HG03442 (cell line): ENCODE measurements around the gene WIPI1.
"Not testable (repeated sequence)": the region's sequence is repeated elsewhere in the genome, so short reads cannot be mapped to it uniquely, and the experiment has no call there.

Experiments
- ATAC-seq: cut with Tn5 transposase; IDR thresholded peaks from one replicate; pipeline ENCODE4 v1.9.1; 2021; ENCODE audit warnings: mild to moderate bottlenecking, moderate library complexity; ENCODE audit not compliant: unreplicated experiment

Gene WIPI1

GRCh38 chr17:68387435-68388218, 69.7 kb downstream of the WIPI1 start:
- ATAC-seq: no peak

DNA sequence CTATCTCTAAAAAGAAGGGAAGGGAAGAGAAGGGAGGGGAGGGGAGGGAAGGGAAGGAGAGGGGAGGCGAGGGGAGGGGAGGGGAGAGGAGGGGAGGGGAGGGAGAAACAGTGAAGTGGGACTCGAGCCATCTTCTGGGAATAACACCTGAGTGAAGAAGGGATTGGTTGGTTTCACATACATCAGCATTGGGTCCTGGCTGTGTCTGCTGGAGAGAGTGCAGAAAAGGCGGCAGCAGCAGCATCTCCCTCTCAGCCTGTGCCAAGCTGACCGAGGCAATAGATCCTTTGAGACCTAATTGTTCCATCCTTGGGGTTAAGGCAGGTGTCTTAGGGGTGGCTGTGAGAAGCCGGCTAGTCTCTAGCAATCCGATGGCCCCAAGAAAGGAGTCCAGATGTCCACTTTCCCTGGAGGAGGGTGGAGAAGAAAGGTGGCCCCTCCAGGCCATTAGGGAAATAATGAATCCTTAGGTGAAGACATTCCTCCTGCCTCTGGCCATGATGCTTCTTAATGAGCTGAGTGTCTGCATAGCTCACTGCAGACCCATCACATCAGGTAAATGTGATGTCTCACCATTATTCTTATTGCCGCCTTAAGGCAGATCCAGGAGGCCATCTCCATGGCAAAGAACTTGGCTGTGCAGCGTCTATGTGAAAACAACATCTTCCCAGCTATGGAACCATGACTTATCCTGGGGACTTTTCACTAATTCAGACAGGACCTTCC, 71.6 kb downstream of the WIPI1 start:
- ATAC-seq: no peak

- no peak for ATAC-seq
Observed at GRCh38 chr17:68384941-68385340, 72.4 kb downstream of the WIPI1 start.

- ATAC-seq: no peak
Observed at GRCh38 chr17:68384471-68384870, 72.8 kb downstream of the WIPI1 start.

GRCh38 chr17:68383443-68384321, 73.6 kb downstream of the WIPI1 start:
- ATAC-seq: no peak

DNA sequence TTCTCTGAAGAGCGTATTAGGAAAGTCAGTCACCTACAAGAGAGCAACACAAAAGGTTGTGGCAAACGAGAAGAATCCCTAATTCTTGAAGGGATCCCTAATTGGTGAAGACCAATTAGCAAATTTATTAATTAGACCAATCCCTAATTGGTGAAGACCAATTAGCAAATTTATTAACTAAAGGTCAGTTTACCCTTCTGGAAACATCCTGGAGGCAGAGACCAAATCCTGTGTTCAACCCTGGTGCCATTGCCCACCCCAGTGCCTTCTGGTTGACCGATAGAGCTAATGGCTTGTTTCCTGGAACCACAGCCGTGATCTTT, 74.2 kb downstream of the WIPI1 start:
- ATAC-seq: no peak

DNA sequence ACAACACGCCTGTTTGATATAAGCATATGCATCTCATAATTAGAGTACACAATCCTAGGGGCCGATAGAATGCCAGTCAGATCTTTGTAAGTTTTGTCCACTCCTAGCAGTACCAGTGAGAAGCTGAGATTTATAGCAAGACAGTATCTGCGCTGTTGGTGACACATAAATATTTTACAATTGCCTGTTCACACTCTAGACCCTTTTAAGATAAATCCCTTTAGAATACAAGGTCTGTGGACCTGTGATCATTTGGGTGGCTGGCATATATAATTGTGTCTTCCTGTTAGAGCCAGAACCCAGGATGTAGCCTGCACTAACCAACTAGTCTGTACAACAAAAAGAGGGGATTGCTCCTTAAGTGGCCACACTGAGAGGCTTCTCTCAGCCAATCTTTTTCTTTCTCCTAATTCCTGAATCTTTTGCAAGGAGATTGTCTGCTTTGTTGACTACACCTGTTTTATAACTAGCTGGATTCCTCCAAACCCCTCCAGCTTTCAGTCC, 74.7 kb downstream of the WIPI1 start:
- no peak for ATAC-seq

DNA sequence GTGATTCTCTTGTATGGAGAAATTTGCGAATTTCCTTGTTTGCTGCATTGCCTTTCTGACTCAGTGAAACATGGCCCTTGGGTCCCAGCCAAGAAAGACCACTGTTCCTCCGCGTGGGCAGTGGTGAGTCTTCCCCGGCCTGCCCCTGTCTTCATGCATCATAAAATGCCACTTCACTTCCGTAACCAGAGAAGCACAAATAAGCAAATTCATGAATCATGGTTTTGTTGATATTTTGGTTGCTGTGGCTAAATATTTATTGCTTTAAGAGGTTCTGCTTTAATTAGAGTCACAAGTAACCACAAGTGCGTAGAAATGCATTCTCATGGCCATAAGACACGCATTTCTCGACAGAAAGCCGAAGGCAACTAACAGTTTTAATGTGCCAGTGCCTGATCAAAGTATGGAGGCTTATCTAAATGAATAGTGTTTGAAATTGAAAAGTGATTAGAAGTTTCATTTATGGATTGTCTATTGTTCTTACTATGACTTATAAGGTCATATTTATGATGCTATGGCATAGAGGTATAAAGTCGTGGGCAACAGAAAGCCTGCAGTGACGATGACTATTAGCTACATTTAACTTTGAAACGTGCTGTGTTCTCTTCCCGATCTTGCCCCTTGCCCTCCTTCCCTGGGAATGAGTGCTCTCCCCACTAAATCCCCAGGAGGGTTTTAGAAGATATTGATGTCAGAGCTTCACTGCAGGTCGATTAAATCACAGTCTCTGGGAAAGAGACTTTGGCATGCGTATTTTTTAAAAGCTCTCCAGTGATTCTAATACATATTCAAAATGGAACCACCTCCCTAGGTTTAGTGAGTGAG, 76.0 kb downstream of the WIPI1 start:
- ATAC-seq: no peak

DNA sequence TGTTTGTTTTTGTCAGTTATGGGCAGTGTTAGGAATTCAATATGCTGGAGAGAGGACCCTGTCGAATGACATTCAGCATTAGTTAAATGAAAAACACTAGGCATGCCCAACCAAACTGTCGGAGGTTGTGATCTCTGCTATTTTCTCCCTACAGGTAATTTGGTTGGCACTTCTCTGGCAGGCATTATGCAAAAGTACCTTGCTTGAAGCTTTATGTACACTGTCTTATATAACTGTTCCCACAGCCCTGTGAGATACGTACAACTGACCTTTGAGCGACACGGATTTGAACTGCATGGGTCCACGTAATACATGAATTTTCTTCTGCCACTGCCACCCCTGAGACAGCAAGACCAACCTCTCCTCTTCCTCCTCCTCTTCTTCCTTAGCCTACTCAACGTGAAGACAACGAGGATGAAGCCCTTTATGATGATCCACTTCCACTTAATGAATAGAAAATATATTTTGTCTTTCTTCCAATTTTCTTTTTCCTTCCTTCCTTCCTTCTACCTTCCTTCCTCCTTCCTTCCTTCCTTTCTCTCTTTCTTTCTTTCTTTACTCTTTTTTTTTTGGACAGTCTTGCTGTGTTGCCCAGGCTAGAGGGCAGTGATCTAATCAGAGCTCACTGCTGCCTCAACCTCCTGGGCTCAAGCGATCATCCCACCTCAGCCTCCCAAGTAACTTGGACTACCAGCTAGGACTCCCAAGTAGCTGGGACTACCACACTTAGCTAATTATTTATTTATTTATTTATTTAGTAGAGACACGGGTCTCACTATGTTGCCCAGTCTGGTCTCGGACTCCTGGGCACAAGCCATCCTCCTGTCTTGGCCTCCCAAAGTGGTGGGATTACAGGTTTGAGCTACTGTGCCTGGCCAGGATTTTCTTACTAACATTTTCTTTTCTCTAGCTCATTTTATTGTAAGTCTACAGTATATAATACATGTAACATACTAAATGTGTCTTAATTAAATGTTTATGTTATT, 77.3 kb downstream of the WIPI1 start:
- no peak for ATAC-seq

DNA sequence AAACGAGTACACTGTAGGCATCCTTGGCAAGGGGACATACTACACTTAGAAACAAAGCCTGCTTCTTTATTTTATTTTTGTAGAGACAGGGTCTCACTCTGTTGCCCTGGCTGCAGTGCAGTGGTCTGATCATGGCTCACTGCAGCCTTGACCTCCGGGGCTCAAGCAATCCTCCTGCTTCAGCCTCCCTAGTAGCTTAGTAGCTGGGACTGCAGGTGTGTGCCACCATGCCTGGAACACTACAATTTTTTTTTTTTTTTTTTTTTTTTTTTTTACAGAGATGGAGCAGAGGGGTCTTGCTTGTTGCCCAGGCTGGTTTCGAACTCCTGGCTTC, 78.2 kb downstream of the WIPI1 start:
- no peak for ATAC-seq

DNA sequence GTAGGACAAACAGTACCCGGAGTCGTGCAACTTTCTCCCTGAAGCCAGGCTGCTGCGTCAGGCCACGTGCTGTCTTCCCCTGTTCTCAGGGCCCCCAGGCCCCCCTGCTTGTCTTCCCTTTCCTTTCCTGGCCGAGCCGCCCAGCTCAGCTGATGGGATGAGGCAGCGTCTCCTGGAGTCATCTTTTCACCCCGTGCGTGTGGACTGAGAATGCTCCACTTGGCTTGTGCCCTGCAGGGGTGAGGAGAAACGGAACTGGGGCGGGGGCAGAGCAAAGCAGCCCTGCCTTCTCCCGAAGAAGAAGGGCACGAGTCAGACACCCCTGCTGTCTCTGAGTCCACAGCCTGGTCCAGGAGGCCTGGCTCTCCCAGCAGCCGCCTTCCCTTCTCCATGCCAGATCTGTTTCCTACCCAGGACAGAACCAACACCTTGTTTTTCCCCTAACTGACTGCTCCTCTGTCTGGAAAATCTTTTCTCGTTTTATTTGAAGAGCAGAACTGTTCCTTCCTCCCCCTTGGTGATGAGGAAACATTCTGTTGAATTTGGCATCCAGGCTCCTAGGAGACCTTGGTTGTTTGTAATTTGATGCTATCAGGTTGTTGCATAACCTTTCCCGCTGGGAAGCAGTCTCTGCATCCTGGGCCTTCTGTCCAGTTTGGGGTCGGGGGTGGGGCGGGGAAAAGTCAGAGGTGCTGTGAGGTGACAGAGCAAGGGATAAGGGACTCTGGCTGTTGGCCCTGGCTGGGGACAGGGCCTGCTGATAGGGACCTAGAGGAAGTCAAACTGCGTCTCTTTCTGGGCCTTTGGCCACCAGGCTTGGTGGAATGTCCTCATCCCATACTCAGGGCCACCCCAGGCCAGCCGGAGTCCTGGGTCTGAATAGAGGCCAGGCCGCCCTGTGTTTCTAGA, 78.8 kb downstream of the WIPI1 start:
- ATAC-seq: no peak

DNA sequence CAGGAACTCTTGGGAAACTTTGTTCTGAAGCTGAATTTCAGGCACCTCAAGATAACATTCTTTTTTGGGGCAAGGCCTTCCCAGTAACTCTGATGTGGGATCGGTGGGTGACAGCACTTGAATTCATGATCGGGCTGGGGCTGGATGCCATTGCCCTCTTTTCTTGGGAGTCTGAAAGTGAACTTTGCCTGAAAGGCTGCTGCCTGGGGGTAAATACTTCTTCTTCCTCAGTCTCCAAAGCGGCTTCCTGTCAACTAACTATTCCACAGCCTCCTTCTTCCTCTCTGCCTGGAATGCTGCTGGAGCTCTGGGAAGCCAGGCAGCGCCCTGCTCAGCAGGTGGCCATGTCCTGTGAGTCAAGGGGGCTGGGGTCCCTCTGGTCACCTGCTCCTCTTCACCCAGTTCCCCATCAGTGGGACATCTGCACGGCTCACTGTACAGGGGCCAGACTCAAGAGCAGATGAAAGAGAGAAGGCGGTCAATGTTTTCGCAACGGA, 79.5 kb downstream of the WIPI1 start:
- no peak for ATAC-seq

DNA sequence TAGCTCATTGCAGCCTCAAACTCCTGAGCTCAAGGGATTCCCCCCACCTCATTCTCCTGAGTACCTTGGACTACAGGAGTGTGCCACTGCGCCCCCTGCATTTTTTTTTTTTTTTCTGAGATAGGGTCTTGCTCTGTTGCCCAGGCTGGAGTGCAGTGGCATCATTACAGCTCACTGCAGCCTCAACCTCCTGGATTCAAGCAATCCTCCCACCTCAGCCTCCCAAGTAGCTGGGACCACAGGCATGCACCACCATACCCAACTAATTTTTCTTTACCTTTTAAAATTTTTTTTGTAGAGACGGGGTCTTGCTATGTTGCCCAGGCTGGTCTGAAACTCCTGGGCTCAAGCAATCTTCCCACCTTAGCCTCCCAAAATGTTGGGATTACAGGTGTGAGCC, 81.1 kb downstream of the WIPI1 start:
- not testable (repeated sequence) for ATAC-seq

- ATAC-seq: no peak
Observed at GRCh38 chr17:68375566-68375965, 81.7 kb downstream of the WIPI1 start.
